CD14-positive monocyte (primary cell): ENCODE measurements around the gene GFOD1. TPM values are rescaled to one million over a fixed set of nuclear protein-coding genes. Genes with fewer than 3 reads are reported as not detected.
"Not testable (repeated sequence)": the region's sequence is repeated elsewhere in the genome, so short reads cannot be mapped to it uniquely, and the experiment has no call there.

Source experiments
- DNase-seq, 3 donors: peaks; one replicate each; pipeline ENCODE4 v3.0.0-alpha.2; 2011 to 2022
- H2AFZ ChIP-seq: 2 replicates; pipeline ENCODE4 v1.6.0; 2012; ENCODE audit warnings: mild to moderate bottlenecking, low read depth, low read length, inconsistent platforms; ENCODE audit not compliant: insufficient read depth, poor library complexity, severe bottlenecking
- H3K27ac ChIP-seq, 2 donors: 1 replicate in 1 of 2; 2 replicates in 1 of 2; pipeline ENCODE4 v1.5.1; 2012 to 2013; ENCODE audit warnings: low read length in 2 of 2, control low read depth in 1 of 2, inconsistent platforms in 1 of 2, low read depth in 1 of 2, mild to moderate bottlenecking in 1 of 2
- H3K27me3 ChIP-seq, 2 donors: one replicate each; pipeline versions ENCODE4 v1.6.0 to v1.6.1; 2011 to 2013; ENCODE audit warnings: low read length in 2 of 2; ENCODE audit not compliant: control insufficient read depth in 2 of 2, insufficient read depth in 2 of 2
- H3K36me3 ChIP-seq, 2 donors: replicated peaks in 1 of 2; 1 replicate in 1 of 2; 2 replicates in 1 of 2; pipeline versions ENCODE4 v1.5.1 to v1.6.1; 2012 to 2013; ENCODE audit warnings: low read length in 2 of 2, control low read depth in 1 of 2, inconsistent platforms in 1 of 2, mild to moderate bottlenecking in 1 of 2; ENCODE audit not compliant: insufficient read depth in 2 of 2, control insufficient read depth in 1 of 2
- H3K4me1 ChIP-seq, 2 donors: 1 replicate in 1 of 2; 2 replicates in 1 of 2; pipeline versions ENCODE4 v1.5.1 to v1.6.1; 2012 to 2013; ENCODE audit warnings: low read length in 2 of 2, control low read depth in 1 of 2, inconsistent platforms in 1 of 2, mild to moderate bottlenecking in 1 of 2, moderate library complexity in 1 of 2; ENCODE audit not compliant: insufficient read depth in 2 of 2, control insufficient read depth in 1 of 2
- H3K4me2 ChIP-seq: replicated peaks from 2 replicates; pipeline ENCODE3; 2012; ENCODE audit warnings: low read length, moderate library complexity, mild to moderate bottlenecking; ENCODE audit not compliant: poor library complexity, severe bottlenecking; ENCODE audit errors: extremely low read depth
- H3K4me3 ChIP-seq, 3 experiments: fragments of 200-600 bp in 1 of 3; sonication (generic) in 1 of 3; replicated peaks in 1 of 3; 1 replicate in 2 of 3; 2 replicates in 1 of 3; pipeline ENCODE4 v1.5.1; 2011 to 2013; ENCODE audit warnings: low read length in 3 of 3, mild to moderate bottlenecking in 3 of 3, control low read depth in 2 of 3, low read depth in 2 of 3, inconsistent platforms in 1 of 3, moderate library complexity in 1 of 3
- H3K79me2 ChIP-seq: 2 replicates; pipeline ENCODE4 v1.6.0; 2012; ENCODE audit warnings: mild to moderate bottlenecking, control low read depth, inconsistent platforms, low read length, moderate library complexity; ENCODE audit not compliant: insufficient read depth
- H3K9ac ChIP-seq: 2 replicates; pipeline ENCODE4 v1.6.0; 2017; ENCODE audit warnings: low read length, mild to moderate bottlenecking; ENCODE audit not compliant: insufficient read depth, poor library complexity, severe bottlenecking
- H3K9me3 ChIP-seq, 2 donors: replicated peaks in 1 of 2; 1 replicate in 1 of 2; 2 replicates in 1 of 2; pipeline versions ENCODE4 v1.5.1 to v1.6.1; 2012 to 2013; ENCODE audit warnings: low read length in 2 of 2, control low read depth in 1 of 2; ENCODE audit not compliant: control insufficient read depth in 1 of 2, insufficient read depth in 1 of 2
- H4K20me1 ChIP-seq: 2 replicates; pipeline ENCODE4 v1.6.0; 2012; ENCODE audit warnings: mild to moderate bottlenecking, low read length, control low read depth, moderate library complexity; ENCODE audit not compliant: insufficient read depth
- H3K27ac Mint-ChIP-seq, 7 donors: one replicate each; pipeline ENCODE4 v1.8.0; 2020; ENCODE audit warnings: mild to moderate bottlenecking in 7 of 7, mixed read lengths in 7 of 7, moderate library complexity in 6 of 7, inconsistent platforms in 2 of 7
- H3K27me3 Mint-ChIP-seq, 3 donors: one replicate each; pipeline ENCODE4 v1.8.0; 2021 to 2022; ENCODE audit warnings: low read depth in 3 of 3, mild to moderate bottlenecking in 3 of 3, mixed read lengths in 3 of 3, moderate library complexity in 3 of 3, inconsistent platforms in 1 of 3
- H3K36me3 Mint-ChIP-seq, 2 donors: one replicate each; pipeline ENCODE4 v1.8.0; 2020; ENCODE audit warnings: mixed read lengths in 2 of 2, inconsistent platforms in 1 of 2, mild to moderate bottlenecking in 1 of 2
- H3K4me1 Mint-ChIP-seq: one replicate; pipeline ENCODE4 v1.8.0; 2020; ENCODE audit warnings: mild to moderate bottlenecking, mixed read lengths
- H3K4me3 Mint-ChIP-seq, 2 donors: one replicate each; pipeline ENCODE4 v1.8.0; 2020; ENCODE audit warnings: mild to moderate bottlenecking in 2 of 2, mixed read lengths in 2 of 2, moderate library complexity in 1 of 2
- H3K9me3 Mint-ChIP-seq, 7 donors: one replicate each; pipeline ENCODE4 v1.8.0; 2020 to 2022; ENCODE audit warnings: mixed read lengths in 7 of 7, mild to moderate bottlenecking in 6 of 7, moderate library complexity in 6 of 7, inconsistent platforms in 2 of 7
- CTCF ChIP-seq: fragments of 200-600 bp; IDR thresholded peaks from one replicate; pipeline ENCODE4 v1.8.0; 2022; ENCODE audit warnings: antibody characterized with exemption, mild to moderate bottlenecking
- WGBS: methylation state at CpG from one replicate; pipeline ENCODE4 v1.1.5; 2013; ENCODE audit warnings: missing lambda C conversion rate; ENCODE audit not compliant: insufficient coverage; 5-methylcytosine and 5-hydroxymethylcytosine counted together
- intact Hi-C, 2 donors: fragments of 100-400 bp; cut with micrococcal nuclease; formaldehyde crosslinking; loops; one replicate each; pipeline versions ENCODE4 v1.15.0 to v1.15.1; 2023
- polyA plus RNA-seq, 3 donors: library from polyadenylated mRNA; depleted of rRNA in 1 of 3; unstranded in 2 of 3; stranded (reverse) in 1 of 3; fragments of 300-500 nt in 2 of 3; fragments of >200 nt in 1 of 3; fragmentation: Illumina TruSeq in 2 of 3; gene quantifications; 1 replicate in 2 of 3; 2 replicates in 1 of 3; pipeline ENCODE4 v1.2.3, GENCODE V29; 2012 to 2021

Gene GFOD1
- polyA plus RNA-seq, 3 donors = 2.4 to 8.7 (median 2.4) TPM

DNA sequence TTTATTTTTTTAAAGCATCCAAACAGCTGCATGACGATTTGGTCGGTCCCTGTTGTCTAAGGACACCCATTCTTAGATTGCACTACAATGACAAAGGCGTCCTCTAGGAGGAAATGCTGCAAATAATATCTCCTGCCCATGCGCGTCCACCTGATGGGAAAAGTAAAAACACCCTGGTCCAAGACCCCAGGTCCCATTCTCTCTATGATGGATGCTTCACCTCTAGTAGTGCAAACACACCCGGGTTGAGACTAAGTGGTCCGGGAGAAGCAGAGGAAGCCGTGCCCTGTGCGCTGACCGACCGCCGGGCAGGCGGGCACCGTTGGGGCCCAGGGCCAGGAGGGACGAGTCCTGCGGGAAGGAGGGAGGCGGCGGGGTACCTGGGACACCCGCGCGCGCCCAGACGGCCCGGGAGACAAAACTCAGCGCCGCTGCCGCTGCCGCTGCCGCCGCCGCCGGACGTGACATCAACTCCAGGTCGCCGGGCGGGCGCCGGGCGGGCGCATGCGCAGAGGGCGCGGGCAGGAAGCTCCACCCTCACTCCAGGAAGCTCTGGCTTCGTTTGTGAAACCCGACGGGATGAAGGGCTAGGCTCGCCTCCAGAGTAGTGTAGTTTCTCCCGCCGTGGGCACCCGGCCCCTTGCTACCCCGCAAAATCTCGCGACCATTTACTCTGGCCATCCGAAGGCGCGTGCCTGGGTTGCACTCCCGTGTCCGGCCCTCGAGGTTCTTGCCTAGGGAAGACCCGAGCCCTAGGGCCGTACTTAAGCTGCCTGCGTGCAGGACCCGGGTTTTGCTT, 159.1 kb downstream of the GFOD1 start, which contains the start of gene TBC1D7:
Gene TBC1D7, minus strand, starts transcription at position 462 of the 799 bp plus-strand sequence. CDS start 1,639 bp downstream, outside the sequence.
- H3K27ac ChIP-seq = peak within 1 kb of the TSS; percentile 75 to 92
- Mint-ChIP-seq H3K27me3 (no peaks in the 10 kb centered on the region), H3K9me3 (no peaks in the 10 kb centered on the region), H3K4me3 (peak within 1 kb of the TSS; percentile 90 to 93), H3K4me1 (peaks cover 21% of the 10 kb centered on the region), H3K27ac (peak within 1 kb of the TSS; percentile 93 to 98 (median 96)), H3K36me3 (peaks cover 27 to 30% of the 10 kb centered on the region in 2 donors)
- H3K9ac ChIP-seq = peak within 1 kb of the TSS; percentile 85
- TF ChIP-seq CTCF = peak; percentile 19
- peaks cover 6 to 17% of the 10 kb centered on the region in 2 donors for H3K4me1 ChIP-seq
- peak; percentile 87 to 91 (median 91) for DNase-seq
- peaks cover 10 to 27% of the 10 kb centered on the region in 2 donors for H3K36me3 ChIP-seq
- WGBS = 0% methylated on average over 53 of the region's 63 CpGs
- peaks cover 10% of the 10 kb centered on the region for H3K79me2 ChIP-seq
- H2AFZ ChIP-seq = peak within 1 kb of the TSS; percentile 76
- H3K4me3 ChIP-seq = peak within 1 kb of the TSS; percentile 88 to 98 (median 92)
- no peaks in the 10 kb centered on the region for H3K27me3 ChIP-seq
- H3K9me3 ChIP-seq = no peaks in the 10 kb centered on the region
- H4K20me1 ChIP-seq = no peaks in the 10 kb centered on the region
- peak within 1 kb of the TSS; percentile 94 for H3K4me2 ChIP-seq
- intact Hi-C loops = loop anchor here in 1 of 2 donors (5.0 to 10.0 kb wide), 3 partner anchors 56 to 413 kb away; no protein-coding TSS in a partner anchor

- Mint-ChIP-seq H3K4me3 (peak overlapping the region; percentile 90 to 93), H3K36me3 (peaks cover 33% of the 10 kb centered on the region in 2 donors), H3K27me3 (no peaks in the 10 kb centered on the region), H3K4me1 (peaks cover 21% of the 10 kb centered on the region), H3K27ac (peak overlapping the region; percentile 92 to 96 (median 94)), H3K9me3 (no peaks in the 10 kb centered on the region)
- TF ChIP-seq CTCF = no peak
- Histone ChIP-seq H2AFZ (peak overlapping the region; percentile 76), H3K4me1 (peaks cover 6 to 17% of the 10 kb centered on the region in 2 donors), H3K9me3 (no peaks in the 10 kb centered on the region), H3K36me3 (peaks cover 10 to 31% of the 10 kb centered on the region in 2 donors), H3K4me2 (peak overlapping the region; percentile 94), H4K20me1 (no peaks in the 10 kb centered on the region), H3K79me2 (peaks cover 10% of the 10 kb centered on the region), H3K27me3 (no peaks in the 10 kb centered on the region), H3K4me3 (peak overlapping the region; percentile 88 to 98 (median 92)), H3K27ac (peak overlapping the region; percentile 75 to 92), H3K9ac (peak overlapping the region; percentile 85)
- 0% methylated on average over 6 of the region's 10 CpGs for WGBS
- DNase-seq = peak in 1 of 3 donors; percentile 16
- intact Hi-C loops = loop anchor here in 1 of 2 donors (5.0 to 10.0 kb wide), 3 partner anchors 55 to 413 kb away; no protein-coding TSS in a partner anchor
Observed at GRCh38 chr6:13327691-13328075, 159.7 kb downstream of the GFOD1 start.

GRCh38 chr6:13326031-13326586, 161.3 kb downstream of the GFOD1 start:
- not testable (repeated sequence) for H3K27ac ChIP-seq, H4K20me1 ChIP-seq, H3K9ac ChIP-seq, H3K9me3 ChIP-seq, H3K4me2 ChIP-seq, H3K79me2 ChIP-seq, DNase-seq, H3K9me3 Mint-ChIP-seq, H3K27me3 Mint-ChIP-seq, H3K27me3 ChIP-seq, H3K4me3 ChIP-seq, H2AFZ ChIP-seq
- peaks cover 42 to 45% of the 10 kb centered on the region in 2 donors for H3K36me3 Mint-ChIP-seq
- intact Hi-C loops = loop anchor here in 1 of 2 donors (5.0 to 10.0 kb wide), 3 partner anchors 54 to 411 kb away; no protein-coding TSS in a partner anchor
- H3K4me3 Mint-ChIP-seq = peak overlapping the region in 1 of 2 donors; percentile 34
- H3K4me1 ChIP-seq = peaks cover 6 to 17% of the 10 kb centered on the region in 2 donors
- peaks cover 17 to 47% of the 10 kb centered on the region in 2 donors for H3K36me3 ChIP-seq
- peak overlapping the region in 1 of 7 donors; percentile 43 for H3K27ac Mint-ChIP-seq
- peaks cover 21% of the 10 kb centered on the region for H3K4me1 Mint-ChIP-seq
- WGBS = no CpG with 5 or more reads among the region's 3 CpGs
